ENCODE results near the gene OSBP2.

OSBP2 gene

GRCh38 chr22:30721741-30722140, 27.1 kb downstream of the OSBP2 start:
- DNase-seq, result no peak

GRCh38 chr22:30728826-30729225, 34.2 kb downstream of the OSBP2 start:
- no peak for DNase-seq

GRCh38 chr22:30731658-30732057, 37.0 kb downstream of the OSBP2 start:
- no peak for DNase-seq

- no peak for DNase-seq
Observed at GRCh38 chr22:30732426-30732825, 37.8 kb downstream of the OSBP2 start.

- DNase-seq, result no peak
Observed at GRCh38 chr22:30733181-30733631, 38.5 kb downstream of the OSBP2 start.

- DNase-seq, result peak; percentile 88
Observed at GRCh38 chr22:30740007-30740406, 45.3 kb downstream of the OSBP2 start.

- peak; percentile 91 for DNase-seq
Observed at GRCh38 chr22:30740511-30740910, 45.8 kb downstream of the OSBP2 start.

- peak; percentile 89 for DNase-seq
Observed at GRCh38 chr22:30742291-30743256, 47.9 kb downstream of the OSBP2 start.

- peak; percentile 76 for DNase-seq
Observed at GRCh38 chr22:30743257-30744020, 48.8 kb downstream of the OSBP2 start.

- DNase-seq, result peak; percentile 38
Observed at GRCh38 chr22:30744224-30744623, 49.5 kb downstream of the OSBP2 start.

GRCh38 chr22:30747493-30747892, 52.8 kb downstream of the OSBP2 start:
- DNase-seq, result no peak

GRCh38 chr22:30749272-30749671, 54.6 kb downstream of the OSBP2 start:
- DNase-seq, result no peak

GRCh38 chr22:30749849-30750248, 55.2 kb downstream of the OSBP2 start:
- no peak for DNase-seq

GRCh38 chr22:30751529-30751928, 56.9 kb downstream of the OSBP2 start:
- no peak for DNase-seq

- DNase-seq, result no peak
Observed at GRCh38 chr22:30752771-30753170, 58.1 kb downstream of the OSBP2 start.

GRCh38 chr22:30753701-30754100, 59.0 kb downstream of the OSBP2 start:
- no peak for DNase-seq

GRCh38 chr22:30754521-30754920, 59.8 kb downstream of the OSBP2 start:
- no peak for DNase-seq

- peak; percentile 79 for DNase-seq
Observed at GRCh38 chr22:30754971-30755758, 60.5 kb downstream of the OSBP2 start.

GRCh38 chr22:30755759-30756124, 61.1 kb downstream of the OSBP2 start:
- DNase-seq, result no peak

- DNase-seq, result peak; percentile 66
Observed at GRCh38 chr22:30763815-30764673, 69.4 kb downstream of the OSBP2 start.

- no peak for DNase-seq
Observed at GRCh38 chr22:30767661-30768060, 73.0 kb downstream of the OSBP2 start.

- DNase-seq, result no peak
Observed at GRCh38 chr22:30770716-30771115, 76.0 kb downstream of the OSBP2 start.
